Ascending aorta (tissue), 2 donors: ENCODE data around the gene ATP5MG. TPM values are rescaled to one million over a fixed set of nuclear protein-coding genes. Genes with fewer than 3 reads are reported as not detected.

Source experiments
- DNase-seq, 2 donors: peaks; one replicate each; pipeline ENCODE4 v3.0.0-alpha.2; 2019; ENCODE audit warnings: low spot score in 2 of 2
- H3K27ac ChIP-seq, 2 donors: fragments of 200-600 bp; sonication (generic); one replicate each; pipeline ENCODE4 v1.5.1; 2016 to 2017; ENCODE audit warnings: mild to moderate bottlenecking in 1 of 2
- H3K27me3 ChIP-seq: fragments of 200-600 bp; sonication (generic); one replicate; pipeline ENCODE4 v1.5.1; 2017
- H3K36me3 ChIP-seq, 2 donors: fragments of 200-600 bp; sonication (generic); one replicate each; pipeline ENCODE4 v1.5.1; 2016
- H3K4me1 ChIP-seq, 2 donors: fragments of 200-600 bp; sonication (generic); one replicate each; pipeline ENCODE4 v1.5.1; 2016 to 2017; ENCODE audit warnings: mild to moderate bottlenecking in 1 of 2
- H3K4me3 ChIP-seq, 2 donors: fragments of 200-600 bp; sonication (generic); one replicate each; pipeline ENCODE4 v1.5.1; 2016 to 2017; ENCODE audit warnings: mild to moderate bottlenecking in 1 of 2
- H3K9me3 ChIP-seq, 2 donors: fragments of 200-600 bp; sonication (generic); one replicate each; pipeline ENCODE4 v1.5.1; 2016
- intact Hi-C: fragments of 100-400 bp; cut with DNase I; formaldehyde crosslinking; loops from one replicate; pipeline ENCODE4 v1.15.1; 2023
- total RNA-seq: library from RNA; depleted of rRNA; stranded (reverse); fragments of >200 nt; gene quantifications from one replicate; pipeline ENCODE4 v1.1.0, GENCODE V29; 2016
- TF ChIP-seq, protein P1 (sequence below), 3 experiments: fragments of 200-600 bp in 2 of 3; fragments of 450-650 bp in 1 of 3; sonication (generic) in 2 of 3; IDR thresholded peaks; one replicate each; pipeline ENCODE4 v1.5.1; 2016 to 2019; ENCODE audit warnings: antibody characterized with exemption in 3 of 3, mild to moderate bottlenecking in 1 of 3, moderate library complexity in 1 of 3

The ATP5MG gene
- total RNA-seq, 1 donor from 2014 or later = 23.7 TPM

DNA sequence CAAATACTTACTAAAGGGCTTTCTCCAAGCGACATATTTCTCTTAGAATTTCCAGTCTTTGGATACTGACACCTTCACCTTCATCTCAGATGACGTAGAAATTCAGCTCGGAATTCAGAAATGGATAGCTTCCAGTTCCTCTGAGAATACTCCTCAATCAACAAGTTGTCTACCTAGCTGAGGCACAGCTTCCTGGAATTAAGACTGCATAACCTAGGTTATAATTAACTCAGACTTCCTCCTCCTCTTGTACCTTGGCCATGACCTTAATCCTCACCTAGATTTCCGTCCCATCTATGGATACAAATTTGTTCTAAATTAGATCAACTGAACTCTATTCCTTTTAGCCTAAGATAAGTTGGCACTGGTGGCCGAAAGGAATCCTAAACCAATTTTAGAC, 17.4 kb downstream of the ATP5MG start:
- TF ChIP-seq, protein P1, sequence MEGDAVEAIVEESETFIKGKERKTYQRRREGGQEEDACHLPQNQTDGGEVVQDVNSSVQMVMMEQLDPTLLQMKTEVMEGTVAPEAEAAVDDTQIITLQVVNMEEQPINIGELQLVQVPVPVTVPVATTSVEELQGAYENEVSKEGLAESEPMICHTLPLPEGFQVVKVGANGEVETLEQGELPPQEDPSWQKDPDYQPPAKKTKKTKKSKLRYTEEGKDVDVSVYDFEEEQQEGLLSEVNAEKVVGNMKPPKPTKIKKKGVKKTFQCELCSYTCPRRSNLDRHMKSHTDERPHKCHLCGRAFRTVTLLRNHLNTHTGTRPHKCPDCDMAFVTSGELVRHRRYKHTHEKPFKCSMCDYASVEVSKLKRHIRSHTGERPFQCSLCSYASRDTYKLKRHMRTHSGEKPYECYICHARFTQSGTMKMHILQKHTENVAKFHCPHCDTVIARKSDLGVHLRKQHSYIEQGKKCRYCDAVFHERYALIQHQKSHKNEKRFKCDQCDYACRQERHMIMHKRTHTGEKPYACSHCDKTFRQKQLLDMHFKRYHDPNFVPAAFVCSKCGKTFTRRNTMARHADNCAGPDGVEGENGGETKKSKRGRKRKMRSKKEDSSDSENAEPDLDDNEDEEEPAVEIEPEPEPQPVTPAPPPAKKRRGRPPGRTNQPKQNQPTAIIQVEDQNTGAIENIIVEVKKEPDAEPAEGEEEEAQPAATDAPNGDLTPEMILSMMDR (IDR thresholded peaks at IDR 0.05) = no peak
- H3K27me3 ChIP-seq = no peaks in the 10 kb centered on the region
- H3K27ac ChIP-seq = no peak overlapping the region
- no peak overlapping the region for H3K4me3 ChIP-seq
- no peaks in the 10 kb centered on the region for H3K9me3 ChIP-seq
- intact Hi-C loops = no loop called here
- peaks cover 0 to 4% of the 10 kb centered on the region in 2 donors for H3K36me3 ChIP-seq
- no peak for DNase-seq
- no peaks in the 10 kb centered on the region for H3K4me1 ChIP-seq

DNA sequence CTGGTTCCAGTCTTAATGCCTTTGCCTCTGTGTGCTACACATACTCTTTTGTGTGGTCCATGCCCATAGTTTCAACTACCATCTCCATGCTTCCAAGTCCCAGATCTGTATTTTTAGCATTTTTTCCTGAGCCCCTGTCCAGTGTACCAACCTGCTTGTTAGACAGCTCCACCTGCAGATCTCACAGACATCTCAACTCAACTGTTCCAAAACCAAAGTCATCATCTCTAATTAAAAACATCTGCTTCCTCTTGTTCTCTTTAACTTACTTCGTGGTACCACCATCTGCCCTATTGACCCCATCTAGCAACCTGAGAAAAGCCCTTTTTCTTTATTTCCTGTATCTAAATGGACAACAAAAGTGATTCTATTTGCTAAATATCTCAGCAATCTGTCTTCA, 26.3 kb downstream of the ATP5MG start:
- no peaks in the 10 kb centered on the region for H3K27me3 ChIP-seq
- TF ChIP-seq, protein P1 (IDR thresholded peaks at IDR 0.05) = no peak
- intact Hi-C loops = no loop called here
- H3K36me3 ChIP-seq = no peaks in the 10 kb centered on the region
- no peak overlapping the region for H3K27ac ChIP-seq
- no peaks in the 10 kb centered on the region for H3K4me1 ChIP-seq
- H3K4me3 ChIP-seq = no peak overlapping the region
- H3K9me3 ChIP-seq = no peaks in the 10 kb centered on the region
- DNase-seq = no peak

DNA sequence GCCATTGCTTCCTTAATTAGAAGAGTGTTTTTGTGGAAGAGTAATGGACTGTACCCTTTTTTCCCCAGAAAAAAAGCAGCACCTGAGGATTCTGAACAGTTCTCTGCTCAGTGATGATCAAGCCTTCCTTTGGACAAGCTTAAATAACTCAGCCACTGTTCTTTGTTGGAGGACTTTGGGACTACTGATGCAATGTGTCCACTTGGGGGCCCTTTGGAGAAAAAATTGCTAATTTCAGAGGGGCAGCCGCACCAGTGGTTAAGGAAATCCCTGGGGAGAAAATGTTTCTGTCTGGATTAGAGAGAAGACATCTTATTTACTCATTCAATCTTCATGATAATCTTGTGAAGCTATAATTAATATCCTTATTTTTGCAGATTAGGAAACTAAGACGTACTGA, 29.6 kb downstream of the ATP5MG start:
- DNase-seq = no peak
- Histone ChIP-seq H3K9me3 (no peaks in the 10 kb centered on the region), H3K4me3 (no peak overlapping the region), H3K4me1 (peaks cover 0 to 3% of the 10 kb centered on the region in 2 donors), H3K36me3 (no peaks in the 10 kb centered on the region), H3K27ac (no peak overlapping the region), H3K27me3 (no peaks in the 10 kb centered on the region)
- TF ChIP-seq, protein P1 (IDR thresholded peaks at IDR 0.05) = no peak
- intact Hi-C loops = loop anchor here (10.0 kb wide), 1 partner anchor 674 kb away; the partner anchor contains the start of genes C2CD2L and DPAGT1

DNA sequence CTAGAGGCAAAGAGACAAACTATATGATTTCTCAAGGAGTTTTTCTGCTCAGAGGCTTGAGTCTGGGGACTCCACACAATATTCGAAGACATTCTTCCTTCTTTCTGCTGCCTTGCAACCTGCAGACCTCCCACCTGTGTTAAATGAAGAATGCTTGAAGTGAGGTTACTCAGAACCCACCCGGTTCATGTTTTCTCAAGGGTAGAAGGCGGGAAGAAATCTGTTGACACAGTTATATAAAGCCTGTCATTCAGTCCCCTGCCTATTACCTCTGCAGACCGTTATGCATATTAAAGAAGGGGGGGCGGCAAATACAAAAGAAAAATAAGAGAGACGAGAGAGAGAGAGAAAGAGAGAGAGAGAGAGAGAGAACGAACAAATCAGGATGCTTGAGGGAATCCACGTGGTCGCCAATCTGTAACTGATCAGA, 32.7 kb downstream of the ATP5MG start:
- intact Hi-C loops = loop anchor here (10.0 kb wide), 1 partner anchor 671 kb away; the partner anchor contains the start of genes C2CD2L and DPAGT1
- H3K4me3 ChIP-seq = peak overlapping the region; percentile 73 to 91
- TF ChIP-seq, protein P1 (IDR thresholded peaks at IDR 0.05) = no peak
- no peaks in the 10 kb centered on the region for H3K9me3 ChIP-seq
- DNase-seq = no peak
- peaks cover 3 to 8% of the 10 kb centered on the region in 2 donors for H3K4me1 ChIP-seq
- no peaks in the 10 kb centered on the region for H3K27me3 ChIP-seq
- no peak overlapping the region for H3K27ac ChIP-seq
- H3K36me3 ChIP-seq = no peaks in the 10 kb centered on the region

DNA sequence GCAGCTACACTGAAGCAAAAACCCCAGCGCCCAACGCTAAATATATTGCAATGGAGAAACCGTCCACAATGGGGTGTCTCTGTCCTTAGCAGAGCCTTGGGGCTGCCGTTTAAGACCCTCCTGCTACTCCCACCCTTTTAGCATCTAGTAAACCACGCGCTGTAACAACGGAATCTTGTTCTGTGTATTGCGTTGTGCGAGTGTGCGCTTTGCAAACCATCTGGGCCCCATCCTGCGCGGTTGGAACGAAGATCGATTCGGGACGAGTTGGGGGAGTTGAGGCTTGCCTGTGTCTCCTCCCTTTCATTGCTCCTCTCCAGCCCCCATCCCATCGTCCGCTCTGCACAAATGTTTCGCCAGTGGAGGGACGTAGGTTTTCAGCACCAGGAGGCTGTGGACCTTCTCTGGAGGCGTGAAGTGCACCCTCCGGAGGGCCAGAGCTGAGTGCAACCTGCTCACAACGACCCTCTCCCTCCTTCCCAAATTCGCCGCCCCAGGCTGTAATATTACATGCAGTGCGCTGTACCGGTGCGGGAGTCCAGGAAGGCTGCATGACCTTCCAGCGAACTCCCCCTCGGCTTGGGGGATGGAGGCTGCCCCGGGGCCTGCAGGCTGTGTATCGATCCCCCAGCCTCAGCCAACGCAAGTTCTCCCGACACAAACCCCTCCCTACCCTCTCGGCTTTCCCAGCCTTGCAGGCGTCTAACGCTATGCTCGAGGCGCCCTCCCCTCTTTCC, 33.3 kb downstream of the ATP5MG start:
- intact Hi-C loops = loop anchor here (5.0 to 10.0 kb wide), 5 partner anchors 188 to 1998 kb away; partner anchors contain the start of genes C2CD2L, DPAGT1, SIDT2 and USP2
- Histone ChIP-seq H3K27ac (peak overlapping the region; percentile 95 to 96), H3K9me3 (no peaks in the 10 kb centered on the region), H3K27me3 (no peaks in the 10 kb centered on the region), H3K36me3 (no peaks in the 10 kb centered on the region), H3K4me3 (peak overlapping the region; percentile 73 to 91), H3K4me1 (peaks cover 3 to 13% of the 10 kb centered on the region in 2 donors)
- TF ChIP-seq, protein P1 (IDR thresholded peaks at IDR 0.05) = no peak
- DNase-seq = peak in 1 of 2 donors; percentile 69
